H1 (cell line): ENCODE results near the gene GPC6. TPM values are rescaled to one million over a fixed set of nuclear protein-coding genes. Genes with fewer than 3 reads are reported as not detected.

Experiments used
- CTCF ChIA-PET: fragments of 300-600 bp; sonication (Branson Sonifier 250); formaldehyde crosslinking; loops from one replicate; lab custom pipeline; 2021; ENCODE audit not compliant: partially characterized antibody; lab: Charles Lee
- POLR2A ChIA-PET: fragments of 300-600 bp; sonication (Branson Sonifier 250); formaldehyde crosslinking; loops from one replicate; lab custom pipeline; 2021; ENCODE audit warnings: inconsistent platforms; ENCODE audit not compliant: partially characterized antibody; lab: Charles Lee
- DNase-seq, 2 experiments: peaks; one replicate each; pipeline versions ENCODE4 v3.0.0 to v3.0.0-alpha.2; 2010 to 2022; ENCODE audit warnings: low spot score in 2 of 2, low read depth in 1 of 2, mixed read lengths in 1 of 2
- FAIRE-seq: peaks from 2 replicates; lab custom pipeline; 2011; peaks lifted over from hg19 to GRCh38; lab: Jason Lieb, UNC
- H2AFZ ChIP-seq: 2 replicates; pipeline ENCODE4 v1.8.1; 2012; ENCODE audit warnings: low read length, inconsistent platforms
- H2AK5ac ChIP-seq: 2 replicates; pipeline ENCODE4 v1.6.1; 2013; ENCODE audit warnings: low read depth, low read length
- H2BK120ac ChIP-seq: replicated peaks from 2 replicates; pipeline ENCODE3; 2013; ENCODE audit warnings: low read depth, low read length, inconsistent platforms
- H2BK12ac ChIP-seq: 2 replicates; pipeline ENCODE4 v1.6.1; 2013; ENCODE audit warnings: low read depth, low read length
- H2BK15ac ChIP-seq: 2 replicates; pipeline ENCODE4 v1.6.1; 2013; ENCODE audit warnings: low read length
- H2BK20ac ChIP-seq: 2 replicates; pipeline ENCODE4 v1.6.1; 2013; ENCODE audit warnings: low read length
- H2BK5ac ChIP-seq: 2 replicates; pipeline ENCODE4 v1.6.1; 2013; ENCODE audit warnings: low read depth, low read length
- H3K14ac ChIP-seq: 2 replicates; pipeline ENCODE4 v1.6.1; 2013; ENCODE audit warnings: inconsistent platforms; ENCODE audit not compliant: insufficient read length
- H3K18ac ChIP-seq: 2 replicates; pipeline ENCODE4 v1.6.1; 2013; ENCODE audit warnings: low read length; ENCODE audit errors: extremely low read depth
- H3K23ac ChIP-seq: 2 replicates; pipeline ENCODE4 v1.6.1; 2013; ENCODE audit warnings: inconsistent platforms; ENCODE audit not compliant: insufficient read length
- H3K23me2 ChIP-seq: 2 replicates; pipeline ENCODE4 v1.6.1; 2013; ENCODE audit warnings: low read depth, low read length
- H3K27ac ChIP-seq: 2 replicates; pipeline ENCODE4 v1.6.1; 2011; ENCODE audit warnings: low read depth, low read length, inconsistent platforms
- H3K27me3 ChIP-seq, 4 experiments: replicated peaks in 1 of 4; 1 replicate in 1 of 4; 2 replicates in 3 of 4; pipeline versions ENCODE4 v1.6.1 to v1.8.1; 2011 to 2013; ENCODE audit warnings: low read length in 3 of 4, mild to moderate bottlenecking in 3 of 4, inconsistent platforms in 2 of 4, mixed read lengths in 2 of 4, moderate library complexity in 1 of 4; ENCODE audit not compliant: control insufficient read depth in 3 of 4, insufficient read depth in 3 of 4; ENCODE audit errors: extremely low read depth in 1 of 4
- H3K36me3 ChIP-seq, 4 experiments: 2 replicates each; pipeline versions ENCODE4 v1.6.1 to v1.8.1; 2011 to 2013; ENCODE audit warnings: mild to moderate bottlenecking in 4 of 4, low read length in 3 of 4, moderate library complexity in 2 of 4, control low read depth in 1 of 4, inconsistent platforms in 1 of 4; ENCODE audit not compliant: insufficient read depth in 4 of 4, control insufficient read depth in 2 of 4
- H3K4ac ChIP-seq: replicated peaks from 2 replicates; pipeline ENCODE3; 2013; ENCODE audit warnings: low read length, low read depth, mixed read lengths, inconsistent platforms; ENCODE audit not compliant: insufficient read length
- H3K4me1 ChIP-seq, 4 experiments: replicated peaks in 1 of 4; 1 replicate in 1 of 4; 2 replicates in 3 of 4; pipeline versions ENCODE4 v1.6.1 to v1.8.1; 2011 to 2013; ENCODE audit warnings: low read length in 3 of 4, inconsistent platforms in 2 of 4, mixed read lengths in 1 of 4; ENCODE audit not compliant: insufficient read depth in 4 of 4, control insufficient read depth in 3 of 4
- H3K4me2 ChIP-seq, 2 experiments: 2 replicates each; pipeline versions ENCODE4 v1.6.1 to v1.8.1; 2011 to 2013; ENCODE audit warnings: low read depth in 2 of 2, low read length in 2 of 2, control low read depth in 1 of 2, inconsistent platforms in 1 of 2, mild to moderate bottlenecking in 1 of 2; ENCODE audit not compliant: insufficient read depth in 1 of 2
- H3K4me3 ChIP-seq, 4 experiments: fragments of 200-600, 300-600 bp in 1 of 4; sonication (generic), shearing (Covaris generic), sonication (Bioruptor Twin) in 1 of 4; 2 replicates each; pipeline versions ENCODE4 v1.5.1 to v1.8.1; 2011 to 2016; ENCODE audit warnings: low read length in 4 of 4, low read depth in 3 of 4, control low read depth in 2 of 4, inconsistent platforms in 2 of 4, mild to moderate bottlenecking in 2 of 4, mixed read lengths in 1 of 4, moderate library complexity in 1 of 4; ENCODE audit not compliant: insufficient read depth in 2 of 4; ENCODE audit errors: extremely low read depth in 1 of 4
- H3K56ac ChIP-seq: replicated peaks from 2 replicates; pipeline ENCODE3; 2013; ENCODE audit warnings: low read depth, mild to moderate bottlenecking, mixed read lengths, low read length, inconsistent platforms; ENCODE audit not compliant: insufficient read length
- H3K79me1 ChIP-seq: 2 replicates; pipeline ENCODE4 v1.6.1; 2013; ENCODE audit warnings: low read depth, low read length, control low read depth
- H3K79me2 ChIP-seq, 2 experiments: 2 replicates each; pipeline versions ENCODE4 v1.6.1 to v1.8.1; 2012 to 2013; ENCODE audit warnings: low read length in 2 of 2, mild to moderate bottlenecking in 2 of 2, inconsistent platforms in 1 of 2; ENCODE audit not compliant: insufficient read depth in 2 of 2, control insufficient read depth in 1 of 2
- H3K9ac ChIP-seq, 4 experiments: replicated peaks in 1 of 4; 1 replicate in 1 of 4; 2 replicates in 3 of 4; pipeline versions ENCODE4 v1.6.1 to v1.8.1; 2011 to 2013; ENCODE audit warnings: low read depth in 3 of 4, low read length in 3 of 4, control low read depth in 2 of 4, mild to moderate bottlenecking in 2 of 4, moderate library complexity in 2 of 4, inconsistent platforms in 1 of 4; ENCODE audit errors: extremely low read depth in 1 of 4
- H3K9me3 ChIP-seq, 2 experiments: 2 replicates each; pipeline versions ENCODE4 v1.6.1 to v1.8.1; 2012 to 2013; ENCODE audit warnings: mild to moderate bottlenecking in 2 of 2, moderate library complexity in 2 of 2, control low read depth in 1 of 2, inconsistent platforms in 1 of 2, low read depth in 1 of 2, low read length in 1 of 2, mixed read lengths in 1 of 2; ENCODE audit not compliant: insufficient read depth in 2 of 2
- H4K20me1 ChIP-seq, 2 experiments: replicated peaks in 1 of 2; 2 replicates each; pipeline versions ENCODE3 to v1.8.1; 2011 to 2013; ENCODE audit warnings: inconsistent platforms in 2 of 2, low read length in 2 of 2, mild to moderate bottlenecking in 1 of 2; ENCODE audit not compliant: insufficient read depth in 2 of 2, control insufficient read depth in 1 of 2
- H4K5ac ChIP-seq: 2 replicates; pipeline ENCODE4 v1.6.1; 2013; ENCODE audit warnings: low read length, low read depth, mixed read lengths, inconsistent platforms; ENCODE audit not compliant: insufficient read length
- H4K8ac ChIP-seq: 2 replicates; pipeline ENCODE4 v1.8.0; 2013; ENCODE audit warnings: mild to moderate bottlenecking, moderate library complexity, low read length, inconsistent platforms; ENCODE audit not compliant: insufficient read depth; ENCODE audit errors: extremely low read depth
- H4K91ac ChIP-seq: replicated peaks from 2 replicates; pipeline ENCODE3; 2013; ENCODE audit warnings: low read length, mixed read lengths, inconsistent platforms; ENCODE audit not compliant: insufficient read length
- BACH1 ChIP-seq: IDR thresholded peaks from 2 replicates; pipeline ENCODE4 v1.6.1; 2012; ENCODE audit warnings: low read length, improper control_type of control experiment
- CHD1 ChIP-seq: IDR thresholded peaks from 2 replicates; pipeline ENCODE4 v1.6.1; 2012; ENCODE audit warnings: low read depth, low read length, improper control_type of control experiment
- polyA plus RNA-seq, 7 experiments: library from polyadenylated mRNA; depleted of rRNA in 3 of 7; stranded (reverse) in 5 of 7; unstranded in 2 of 7; fragments of >200 nt in 5 of 7; fragments of 200-250 nt in 2 of 7; gene quantifications; 1 replicate in 5 of 7; 2 replicates in 1 of 7; 4 replicates in 1 of 7; pipeline versions ENCODE4 v1.2.1 to v1.2.3, GENCODE V29; 2011 to 2013; ENCODE audit warnings: missing spikeins in 2 of 7, mixed read lengths in 2 of 7
- total RNA-seq: library from RNA; stranded (reverse); fragmentation: NEBNext Ultra II Directional; extraction: Animal tissue kit (Norgen Biotek cat#: 25700); gene quantifications from 2 replicates; pipeline ENCODE4 v1.2.1, GENCODE V29; 2021

GPC6 gene
- total and polyA plus RNA-seq, 2 of the 8 experiments (the other 6 are each of a cell fraction or from before 2014, with no cell fraction given) = 5.4 to 12.0 TPM

DNA sequence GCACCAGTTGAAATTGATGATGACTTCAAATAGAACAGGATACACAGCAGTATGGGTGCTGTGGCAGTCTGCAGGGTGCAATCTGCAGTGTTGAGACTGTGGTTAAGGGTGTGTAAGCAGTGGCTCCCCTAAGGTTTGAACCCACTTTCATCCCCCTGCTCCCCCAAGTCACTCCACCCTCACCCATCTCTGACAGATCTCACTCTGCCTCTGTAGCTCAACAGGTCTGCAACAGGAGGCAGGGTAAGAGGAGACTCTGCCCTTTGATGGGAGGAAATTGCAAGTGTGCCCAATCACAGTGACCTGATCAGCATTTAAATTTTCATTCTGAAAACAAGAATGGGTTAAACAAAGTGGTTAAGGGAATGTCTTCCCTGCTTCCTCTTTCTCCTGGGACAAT lies 1160.4 kb downstream of the GPC6 start:
- H3K36me3 ChIP-seq = no peaks in the 10 kb centered on the region
- H2BK120ac ChIP-seq = no peak overlapping the region
- no peak overlapping the region for H3K23ac ChIP-seq
- no peak overlapping the region for H3K18ac ChIP-seq
- no peaks in the 10 kb centered on the region for H3K79me1 ChIP-seq
- no peak overlapping the region for H3K9ac ChIP-seq
- TF ChIP-seq BACH1 = no peak
- no peak for TF ChIP-seq CHD1
- no peak overlapping the region for H3K4me2 ChIP-seq
- H3K56ac ChIP-seq = no peak overlapping the region
- no peak overlapping the region for H2BK12ac ChIP-seq
- no peak overlapping the region for H4K8ac ChIP-seq
- no peaks in the 10 kb centered on the region for H3K23me2 ChIP-seq
- ChIA-PET CTCF (interaction anchor here (1.4 kb wide), 1 partner anchor 8 kb away, joined by 4 read pairs; no protein-coding TSS in a partner anchor), POLR2A (no interaction called here)
- H3K79me2 ChIP-seq = no peaks in the 10 kb centered on the region
- H3K27ac ChIP-seq = no peak overlapping the region
- H3K4me1 ChIP-seq = peaks cover 0 to 4% (median 1%) of the 10 kb centered on the region in 4 experiments; a peak in 3 of 7 replicates
- no peak overlapping the region for H3K4me3 ChIP-seq
- DNase-seq (no peak), FAIRE-seq (no peak)
- no peak overlapping the region for H2AFZ ChIP-seq
- H4K20me1 ChIP-seq = no peaks in the 10 kb centered on the region
- no peak overlapping the region for H4K5ac ChIP-seq
- H3K9me3 ChIP-seq = no peaks in the 10 kb centered on the region; a peak in 1 of 4 replicates
- H2AK5ac ChIP-seq = no peak overlapping the region
- no peaks in the 10 kb centered on the region for H3K27me3 ChIP-seq
- H2BK5ac ChIP-seq = no peak overlapping the region
- no peak overlapping the region for H2BK20ac ChIP-seq
- H4K91ac ChIP-seq = no peak overlapping the region
- no peak overlapping the region for H3K14ac ChIP-seq
- no peak overlapping the region for H3K4ac ChIP-seq
- no peak overlapping the region for H2BK15ac ChIP-seq
